GM20431 (cell line): Measurements from ENCODE around the gene TERC.
"Not testable (repeated sequence)": the region's sequence is repeated elsewhere in the genome, so short reads cannot be mapped to it uniquely, and the experiment has no call there.

Experiments
- in situ Hi-C: fragments of 300-500 bp; cut with MseI, MboI; formaldehyde crosslinking; loops from one replicate; pipeline ENCODE4 v1.15.0; 2020; ENCODE audit warnings: low sequenced_read_pairs; ENCODE audit not compliant: unreplicated experiment

TERC gene

GRCh38 chr3:169772305-169772896 lies 7.5 kb upstream of the TERC start:
- in situ Hi-C loops: no loop called here

DNA sequence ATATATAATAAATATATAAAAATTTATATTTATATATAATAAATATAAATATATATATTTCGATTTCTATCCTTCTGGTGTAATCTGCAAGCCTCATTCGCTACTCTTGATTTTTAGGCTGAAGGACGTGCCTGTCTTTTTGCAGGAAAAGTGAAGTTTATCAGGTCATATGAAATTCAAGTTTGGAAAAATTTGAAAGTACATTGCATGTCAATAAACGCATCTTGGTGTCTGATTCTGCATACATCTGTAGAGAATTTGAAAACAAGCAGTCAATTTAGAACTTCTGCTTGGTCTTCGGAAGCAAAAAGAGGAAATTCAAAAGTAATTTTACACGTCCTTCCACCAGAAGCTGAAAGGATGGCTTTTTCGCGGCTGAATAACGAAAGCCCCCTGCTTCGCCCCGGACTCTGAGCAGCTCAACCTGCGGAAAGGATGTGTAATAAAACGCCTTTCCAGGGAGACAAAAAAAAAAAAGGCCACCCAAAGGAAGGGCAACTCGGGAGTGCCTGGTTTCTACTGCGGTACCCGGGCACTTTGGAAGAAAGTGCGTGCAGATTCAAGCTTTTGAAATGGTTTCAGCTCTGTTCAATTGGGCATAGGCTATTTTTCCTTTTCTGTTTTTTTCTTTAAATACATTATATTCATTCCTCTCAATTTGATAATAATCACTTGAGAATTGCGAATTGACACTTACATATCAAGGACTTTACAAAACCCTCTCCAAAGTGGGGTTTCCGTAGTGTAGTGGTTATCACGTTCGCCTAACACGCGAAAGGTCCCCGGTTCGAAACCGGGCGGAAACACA lies 6.8 kb upstream of the TERC start:
- in situ Hi-C loops: no loop called here

DNA sequence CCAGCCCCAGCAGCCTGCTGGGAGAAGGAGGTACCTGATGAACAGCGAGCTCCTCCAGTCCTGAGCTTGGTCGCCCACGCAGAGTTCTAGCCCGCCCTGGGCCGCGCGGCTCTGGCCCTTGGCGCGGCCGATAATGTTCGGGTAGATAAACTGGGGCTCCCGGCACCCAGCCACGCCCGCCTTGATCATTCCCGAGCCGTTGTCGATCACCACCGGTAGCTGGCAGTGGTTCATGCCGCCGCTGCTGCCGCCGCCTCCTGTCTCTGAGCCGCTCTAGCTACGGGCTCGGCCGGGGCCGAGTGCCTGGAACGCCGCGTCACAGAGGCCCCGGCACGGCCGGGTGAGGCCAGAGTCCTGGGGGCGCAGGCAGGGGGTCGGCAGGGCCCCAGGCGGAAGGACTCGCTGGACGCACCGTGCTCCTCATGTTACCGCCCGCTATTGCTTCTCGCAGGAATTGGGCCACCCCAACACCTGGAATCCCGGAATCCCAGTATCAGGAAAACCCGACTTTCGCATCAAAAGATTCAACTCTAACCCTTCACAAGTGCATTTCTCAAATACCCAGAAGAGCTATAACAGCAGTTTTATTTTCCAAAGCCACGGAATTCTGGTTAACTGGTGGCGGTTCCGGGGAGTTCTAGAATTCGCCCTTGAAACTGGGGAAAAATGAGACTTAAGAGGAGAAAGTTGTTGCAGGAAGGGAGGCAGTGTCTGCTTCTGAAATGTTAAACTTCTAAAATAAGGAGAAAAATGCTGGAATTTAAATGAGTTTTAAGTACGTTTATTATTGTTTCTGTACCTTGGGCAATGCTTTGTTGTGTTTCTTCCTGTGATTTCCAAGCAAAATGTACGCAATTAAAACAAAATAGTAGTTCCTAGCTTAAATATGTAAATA lies 4.7 kb upstream of the TERC start, which contains the start of gene ACTRT3:
TSS of gene ACTRT3 (minus strand) at position 275 of the 895 bp plus-strand sequence. CDS start at position 234, 41 bp downstream.
- in situ Hi-C loops: no loop called here

- in situ Hi-C loops: no loop called here
Measured at GRCh38 chr3:169764312-169764881, 463 bp downstream of the TERC start.

DNA sequence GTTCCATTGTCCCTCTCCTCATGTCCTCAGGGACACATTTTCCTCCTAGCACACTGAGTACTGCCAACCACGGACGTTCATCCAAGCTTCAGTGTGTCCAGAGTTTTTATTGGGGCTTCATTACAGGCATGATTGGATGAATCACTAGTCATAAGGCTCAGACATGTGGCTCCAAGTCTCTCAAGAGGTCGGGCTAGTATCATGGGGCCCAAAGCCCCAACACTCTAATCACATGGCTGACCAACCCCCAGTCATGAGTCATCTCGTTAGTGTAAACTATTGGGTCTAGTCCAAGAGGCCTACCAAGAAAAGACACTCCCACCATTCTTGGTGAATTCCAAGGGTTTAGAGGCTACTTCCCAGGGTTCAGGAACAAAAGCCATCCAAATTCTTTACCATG lies 4.4 kb downstream of the TERC start:
- in situ Hi-C loops: no loop called here

GRCh38 chr3:169759256-169759655 lies 5.6 kb downstream of the TERC start:
- in situ Hi-C loops: no loop called here

- in situ Hi-C loops: no loop called here
Measured at GRCh38 chr3:169758359-169758994, 6.4 kb downstream of the TERC start.

DNA sequence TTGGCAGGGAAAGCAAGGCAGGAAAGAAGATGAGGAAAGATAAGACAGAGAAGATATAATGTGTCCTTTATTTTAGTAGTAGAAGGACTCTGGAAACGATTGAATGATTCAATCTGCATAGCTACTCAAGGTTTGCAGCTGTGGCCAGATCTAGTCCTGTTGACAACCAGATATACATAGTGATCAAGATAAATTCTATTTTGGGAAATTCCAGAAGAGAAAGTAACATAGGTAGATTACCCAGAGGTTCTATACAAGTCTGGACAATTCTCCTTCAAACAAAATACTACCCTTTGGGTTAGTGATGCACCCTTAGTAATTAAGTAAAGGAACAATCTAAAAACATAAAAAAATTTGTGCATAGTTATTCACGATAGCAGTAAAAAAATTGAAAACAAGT lies 9.4 kb downstream of the TERC start:
- in situ Hi-C loops: no loop called here

GRCh38 chr3:169754711-169755110 lies 10.1 kb downstream of the TERC start:
- in situ Hi-C loops: no loop called here

GRCh38 chr3:169751875-169752274 lies 13.0 kb downstream of the TERC start:
- in situ Hi-C loops: no loop called here

DNA sequence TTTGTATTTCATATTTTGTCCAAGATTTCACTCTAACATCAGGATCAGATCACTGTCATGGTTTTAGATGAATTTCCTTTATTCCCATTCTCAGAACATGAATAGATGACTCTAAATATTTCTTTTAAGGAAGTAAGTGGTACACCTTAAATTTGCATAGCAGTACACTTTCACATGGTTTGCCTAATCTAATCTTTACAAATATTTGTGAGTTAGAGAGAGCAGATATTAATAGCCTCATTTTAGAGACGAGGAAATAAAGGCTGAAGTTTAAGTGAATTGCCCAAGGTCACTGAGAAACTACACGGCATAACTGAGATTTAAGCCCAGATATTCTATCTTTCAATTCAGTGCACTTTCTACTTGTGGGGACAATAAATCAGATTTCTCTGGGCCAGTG lies 14.2 kb downstream of the TERC start:
- in situ Hi-C loops: no loop called here

GRCh38 chr3:169748670-169749069 lies 16.2 kb downstream of the TERC start:
- in situ Hi-C loops: no loop called here

- in situ Hi-C loops: no loop called here
Measured at GRCh38 chr3:169746924-169747323, 17.9 kb downstream of the TERC start.

GRCh38 chr3:169744366-169745054 lies 20.4 kb downstream of the TERC start:
- in situ Hi-C loops: no loop called here

- in situ Hi-C loops: no loop called here
Measured at GRCh38 chr3:169739067-169739466, 25.8 kb downstream of the TERC start.

DNA sequence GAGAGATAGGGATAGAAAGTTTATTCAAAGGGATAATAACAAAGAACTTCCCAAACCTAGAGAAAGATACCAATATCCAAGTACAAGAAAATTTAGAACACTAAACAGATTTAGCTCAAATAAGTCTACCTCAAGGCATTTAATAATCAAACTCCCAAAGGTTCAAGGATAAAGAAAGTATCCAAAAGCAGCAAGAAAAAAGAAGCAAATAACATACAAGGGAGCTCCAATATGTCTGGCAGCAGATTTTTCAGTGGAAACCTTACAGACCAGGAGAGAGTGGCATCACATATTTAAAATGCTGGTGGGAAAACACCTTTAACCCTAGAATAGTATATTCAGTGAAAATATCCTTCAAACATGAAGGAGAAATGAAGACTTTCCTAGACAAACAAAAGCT lies 33.0 kb downstream of the TERC start:
- in situ Hi-C loops: not testable (repeated sequence)

DNA sequence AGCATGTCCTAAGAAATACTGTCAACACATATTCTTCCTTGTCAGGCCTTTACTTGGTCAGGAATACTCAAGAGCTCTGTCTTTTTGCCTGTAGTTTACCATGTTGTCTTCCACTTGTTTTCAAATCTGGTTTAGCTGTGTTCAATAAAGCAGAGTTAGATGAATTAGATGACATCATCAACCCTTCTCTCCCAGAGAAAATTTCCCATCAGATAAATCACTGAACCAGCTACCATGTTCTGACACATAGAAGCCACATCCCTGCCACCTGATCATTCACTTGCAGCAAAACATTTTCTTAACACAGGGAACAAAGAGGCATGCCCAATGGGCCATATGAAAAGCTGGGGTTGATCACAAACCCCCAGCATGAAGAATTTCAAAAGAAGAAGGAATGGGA lies 42.1 kb downstream of the TERC start:
- in situ Hi-C loops: no loop called here

GRCh38 chr3:169718415-169718814 lies 46.4 kb downstream of the TERC start:
- in situ Hi-C loops: not testable (repeated sequence)
